ENCODE data around the gene PREX1.

Gene PREX1

GRCh38 chr20:48735112-48735511 is 92.7 kb downstream of the PREX1 start:
- no peak for TF ChIP-seq CTCF (IDR thresholded peaks at IDR 0.05; ENCODE audit: low read length, missing control alignments)
- no peak for DNase-seq (ENCODE audit: low read depth)
- no peak overlapping the region for H3K4me3 ChIP-seq (replicated peaks; ENCODE audit: low read depth, low read length)

- no peak for DNase-seq (ENCODE audit: low read depth)
- TF ChIP-seq CTCF (IDR thresholded peaks at IDR 0.05; ENCODE audit: low read length, missing control alignments) = no peak
These were observed 93.6 kb downstream of the PREX1 start for GRCh38 chr20:48734104-48734749.

GRCh38 chr20:48733296-48733790 is 94.5 kb downstream of the PREX1 start:
- TF ChIP-seq CTCF (IDR thresholded peaks at IDR 0.05; ENCODE audit: low read length, missing control alignments) = no peak
- no peak for DNase-seq (ENCODE audit: low read depth)

More at GRCh38 chr20:48734104-48734749, 93.6 kb downstream of the PREX1 start:
- H3K4me3 ChIP-seq (replicated peaks; ENCODE audit: low read depth, low read length) = no peak overlapping the region

GRCh38 chr20:48732081-48732829 is 95.5 kb downstream of the PREX1 start:
- H3K4me3 ChIP-seq (replicated peaks; ENCODE audit: low read depth, low read length) = no peak overlapping the region
- TF ChIP-seq CTCF (IDR thresholded peaks at IDR 0.05; ENCODE audit: low read length, missing control alignments) = no peak
- no peak for DNase-seq (ENCODE audit: low read depth)

More at GRCh38 chr20:48733296-48733790, 94.5 kb downstream of the PREX1 start:
- no peak overlapping the region for H3K4me3 ChIP-seq (replicated peaks; ENCODE audit: low read depth, low read length)

GRCh38 chr20:48731536-48731935 is 96.3 kb downstream of the PREX1 start:
- no peak overlapping the region for H3K4me3 ChIP-seq (replicated peaks; ENCODE audit: low read depth, low read length)
- no peak for TF ChIP-seq CTCF (IDR thresholded peaks at IDR 0.05; ENCODE audit: low read length, missing control alignments)
- DNase-seq (ENCODE audit: low read depth) = no peak

GRCh38 chr20:48730977-48731376 is 96.8 kb downstream of the PREX1 start:
- H3K4me3 ChIP-seq (replicated peaks; ENCODE audit: low read depth, low read length) = no peak overlapping the region
- TF ChIP-seq CTCF (IDR thresholded peaks at IDR 0.05; ENCODE audit: low read length, missing control alignments) = no peak
- DNase-seq (ENCODE audit: low read depth) = no peak
